RWPE1 (cell line): ENCODE data around the gene CCDC152.
A peak's percentile ranks its signal among the peaks of the same experiment; 100 is the strongest.

Experiments used
- CTCF ChIA-PET: fragments of 350-600 bp; sonication (Branson Sonifier 250); formaldehyde crosslinking; extraction: SDS; loops from one replicate; lab custom pipeline; 2021; lab: Yijun Ruan, JAX
- POLR2A ChIA-PET: fragments of 400-600 bp; formaldehyde crosslinking; extraction: SDS; loops from one replicate; lab custom pipeline; 2020; ENCODE audit warnings: antibody characterized with exemption; ENCODE audit not compliant: low non-redundant PET; lab: Yijun Ruan, JAX
- DNase-seq: peaks from one replicate; pipeline ENCODE4 v3.0.0; 2012; ENCODE audit warnings: low spot score
- H3K27ac ChIP-seq: fragments of 450-650 bp; 2 replicates; pipeline ENCODE4 v1.5.1; 2017
- CTCF ChIP-seq: fragments of 450-650 bp; conservative IDR thresholded peaks from 2 replicates; pipeline ENCODE4 v1.5.1; 2017; ENCODE audit warnings: low read depth, mild to moderate bottlenecking

Gene CCDC152

GRCh38 chr5:42770003-42770402 lies 13.4 kb downstream of the CCDC152 start:
- no peak overlapping the region for H3K27ac ChIP-seq
- DNase-seq = no peak
- CTCF ChIA-PET = no interaction called here
- TF ChIP-seq CTCF = no peak
- POLR2A ChIA-PET = no interaction called here

- peak; percentile 7 for DNase-seq
- H3K27ac ChIP-seq = peak overlapping the region; percentile 28; the same call in 1 of the 2 replicates
- CTCF ChIA-PET = interaction anchor here (0.6 kb wide), 2 partner anchors 50 to 395 kb away, joined by 3 to 4 read pairs; no protein-coding TSS in a partner anchor
- POLR2A ChIA-PET = interaction anchor here (0.7 kb wide), 1 partner anchor 902 kb away, joined by 3 read pairs; the partner anchor contains the start of gene OXCT1
- TF ChIP-seq CTCF = no peak
Observed at GRCh38 chr5:42772265-42772993, 15.8 kb downstream of the CCDC152 start.

GRCh38 chr5:42779083-42779482 lies 22.5 kb downstream of the CCDC152 start:
- H3K27ac ChIP-seq = no peak overlapping the region
- no peak for TF ChIP-seq CTCF
- ChIA-PET CTCF (interaction anchor here (0.6 kb wide), 1 partner anchor 110 kb away, joined by 6 read pairs; no protein-coding TSS in a partner anchor), POLR2A (no interaction called here)
- no peak for DNase-seq

GRCh38 chr5:42781584-42781983 lies 25.0 kb downstream of the CCDC152 start:
- ChIA-PET POLR2A (no interaction called here), CTCF (no interaction called here)
- no peak overlapping the region for H3K27ac ChIP-seq
- no peak for TF ChIP-seq CTCF
- no peak for DNase-seq

GRCh38 chr5:42784132-42784531 lies 27.5 kb downstream of the CCDC152 start:
- H3K27ac ChIP-seq = no peak overlapping the region
- TF ChIP-seq CTCF = no peak
- ChIA-PET POLR2A (no interaction called here), CTCF (no interaction called here)
- no peak for DNase-seq

- CTCF ChIA-PET = no interaction called here
- no peak for TF ChIP-seq CTCF
Observed at GRCh38 chr5:42785756-42786155, 29.1 kb downstream of the CCDC152 start.

More at GRCh38 chr5:42785756-42786155, 29.1 kb downstream of the CCDC152 start:
- POLR2A ChIA-PET = no interaction called here
- H3K27ac ChIP-seq = no peak overlapping the region
- DNase-seq = no peak
